NCI-H748 (cell line): ENCODE results near the gene KCNK4.

ENCODE experiments used
- DNase-seq: peaks from one replicate; lab custom pipeline; 2025; ENCODE audit not compliant: unreplicated experiment; lab: John Stamatoyannopoulos, UW

KCNK4 gene

GRCh38 chr11:64268025-64268892 lies 22.8 kb upstream of the KCNK4 start:
- peak; percentile 39 for DNase-seq

GRCh38 chr11:64268893-64269539 lies 22.1 kb upstream of the KCNK4 start:
- DNase-seq = peak; percentile 52

- peak; percentile 100 for DNase-seq
Measured at GRCh38 chr11:64269540-64270220, 21.4 kb upstream of the KCNK4 start.

GRCh38 chr11:64275031-64275800 lies 15.9 kb upstream of the KCNK4 start:
- DNase-seq = no peak

GRCh38 chr11:64275841-64276240 lies 15.3 kb upstream of the KCNK4 start:
- DNase-seq = no peak

GRCh38 chr11:64276653-64277431 lies 14.3 kb upstream of the KCNK4 start:
- no peak for DNase-seq

GRCh38 chr11:64278576-64279190 lies 12.4 kb upstream of the KCNK4 start:
- no peak for DNase-seq

GRCh38 chr11:64281957-64282770 lies 8.9 kb upstream of the KCNK4 start:
- DNase-seq = no peak

- DNase-seq = no peak
Measured at GRCh38 chr11:64283092-64283491, 8.0 kb upstream of the KCNK4 start.

- DNase-seq = peak; percentile 94
Measured at GRCh38 chr11:64284048-64284961, 6.8 kb upstream of the KCNK4 start, which contains the start of gene BAD. Gene BAD, minus strand, starts transcription at chr11:64284665. Its CDS starts 297 bp downstream, at chr11:64284368.

- peak; percentile 91 for DNase-seq
Measured at GRCh38 chr11:64284962-64285884, 5.9 kb upstream of the KCNK4 start, which contains the start of gene GPR137. Gene GPR137, plus strand, starts transcription at chr11:64285848. Its CDS starts 677 bp downstream, at chr11:64286525.

- DNase-seq = peak; percentile 30
Measured at GRCh38 chr11:64285885-64286800, 5.0 kb upstream of the KCNK4 start.

- DNase-seq = no peak
Measured at GRCh38 chr11:64286801-64287159, 4.3 kb upstream of the KCNK4 start.

GRCh38 chr11:64287676-64288352 lies 3.3 kb upstream of the KCNK4 start:
- no peak for DNase-seq

- DNase-seq = no peak
Measured at GRCh38 chr11:64288353-64288750, 2.8 kb upstream of the KCNK4 start.
